Hindlimb muscle (tissue), 1 donor: ENCODE data around the gene RNF214. TPM values are rescaled to one million over a fixed set of nuclear protein-coding genes. Genes with fewer than 3 reads are reported as not detected.
"Not testable (repeated sequence)": the region's sequence is repeated elsewhere in the genome, so short reads cannot be mapped to it uniquely, and the experiment has no call there.

Source experiments
- DNase-seq: peaks from one replicate; pipeline ENCODE4 v3.0.0-alpha.2; 2013
- polyA plus RNA-seq: library from polyadenylated mRNA; unstranded; fragments of 120-200 nt; gene quantifications from one replicate; pipeline ENCODE4 v1.2.1, GENCODE V29; 2013; ENCODE audit not compliant: insufficient read length

RNF214 gene
- polyA plus RNA-seq, 1 donor = 20.9 TPM

DNA sequence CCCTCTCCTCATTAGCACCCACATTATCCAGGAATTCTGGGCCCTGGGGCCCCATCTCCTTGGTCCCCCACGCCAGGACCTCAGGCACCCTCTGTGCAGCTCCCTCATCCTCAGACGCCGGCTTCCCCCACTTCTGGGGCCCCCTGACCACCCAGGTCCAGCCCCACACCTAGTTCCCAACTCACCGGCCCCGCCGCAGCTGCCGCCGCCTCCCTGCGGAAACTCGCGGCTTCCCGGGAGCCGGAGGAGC is 704 bp upstream of the RNF214 start, which contains the start of gene PCSK7:
Gene PCSK7, minus strand, starts transcription at position 232 of the 250 bp plus-strand sequence. CDS start 2,229 bp downstream, outside the sequence.
- DNase-seq = no peak

DNA sequence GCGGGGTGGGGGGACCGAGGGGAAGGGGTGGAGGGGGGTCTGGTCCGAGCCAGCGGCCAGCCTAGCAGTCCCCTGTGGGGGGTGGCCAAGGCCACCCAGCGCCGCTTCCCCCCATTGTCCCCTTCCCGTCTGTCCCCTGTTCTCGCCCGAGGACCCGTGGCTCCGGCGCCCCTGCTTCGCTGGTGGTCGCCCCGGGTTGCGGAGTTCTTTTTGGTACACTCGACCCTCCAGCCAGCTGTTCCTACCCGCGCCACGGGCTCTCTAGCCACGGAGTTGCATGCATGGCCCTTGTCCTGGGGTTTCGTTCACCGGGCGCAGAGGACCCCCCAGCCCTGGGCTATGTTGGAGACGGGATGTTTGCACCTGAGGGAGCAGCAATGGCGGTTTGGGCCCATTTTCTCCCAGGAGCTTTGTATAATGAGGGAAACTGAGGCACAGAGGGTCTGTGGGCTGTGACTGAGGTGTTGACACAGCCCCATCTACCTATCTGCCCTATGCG is 489 bp downstream of the RNF214 start:
- no peak for DNase-seq

DNA sequence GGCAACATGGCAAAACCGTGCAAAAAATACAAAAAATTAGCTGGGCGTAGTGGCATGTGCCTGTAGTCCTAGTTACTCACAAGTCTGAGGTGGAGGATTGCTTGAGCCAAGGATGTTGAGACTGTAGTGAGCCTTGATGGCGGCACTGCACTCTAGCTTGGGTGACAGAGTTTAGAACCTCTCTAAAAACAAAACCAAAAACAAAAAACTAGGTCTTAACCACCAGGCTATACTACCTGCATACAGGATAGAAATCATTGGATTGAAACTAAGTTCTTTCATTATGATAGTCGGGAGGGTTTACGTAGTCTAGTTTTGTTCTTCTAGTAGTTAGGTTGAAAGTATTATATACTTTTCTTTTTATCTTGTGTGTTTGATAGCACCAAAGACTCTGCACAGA is 5.8 kb downstream of the RNF214 start:
- DNase-seq = no peak

DNA sequence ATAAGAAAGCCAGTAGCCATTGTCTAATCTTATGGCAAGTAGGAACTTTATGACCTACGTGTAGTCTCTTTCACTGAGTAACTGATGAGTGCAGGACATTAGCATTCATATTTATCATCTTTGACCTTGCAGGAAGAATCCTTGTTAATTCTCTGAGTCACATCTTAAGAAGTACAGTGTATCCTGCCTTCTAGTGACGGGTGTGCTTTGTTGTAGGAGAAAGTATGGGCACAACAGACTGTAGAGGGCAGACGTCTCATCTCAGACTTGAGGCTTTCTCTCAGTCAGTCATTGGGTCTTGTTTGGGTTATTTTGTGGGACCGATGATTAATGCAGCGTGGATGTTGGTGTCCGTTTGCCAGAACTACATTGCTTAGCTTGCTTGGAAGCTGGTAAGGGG is 6.8 kb downstream of the RNF214 start:
- no peak for DNase-seq

DNA sequence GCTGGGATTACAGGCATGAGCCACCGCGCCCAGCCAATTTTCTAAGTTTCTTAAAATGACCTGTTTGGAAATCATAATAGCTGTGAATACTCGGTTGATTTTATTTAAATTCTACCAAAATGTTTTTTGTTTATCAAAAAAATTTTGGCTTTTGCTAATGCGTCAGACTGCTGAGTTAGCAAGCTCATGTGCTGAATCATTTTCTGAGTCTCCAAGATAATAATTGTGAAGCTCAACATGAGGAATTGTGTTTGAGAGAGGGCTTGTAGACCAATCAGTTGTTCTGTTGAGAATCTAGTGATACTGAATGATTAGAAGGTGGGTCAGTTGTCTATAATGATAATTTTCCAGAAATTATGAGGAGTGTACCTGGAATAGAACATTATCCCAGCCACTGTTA is 15.9 kb downstream of the RNF214 start:
- DNase-seq = no peak

DNA sequence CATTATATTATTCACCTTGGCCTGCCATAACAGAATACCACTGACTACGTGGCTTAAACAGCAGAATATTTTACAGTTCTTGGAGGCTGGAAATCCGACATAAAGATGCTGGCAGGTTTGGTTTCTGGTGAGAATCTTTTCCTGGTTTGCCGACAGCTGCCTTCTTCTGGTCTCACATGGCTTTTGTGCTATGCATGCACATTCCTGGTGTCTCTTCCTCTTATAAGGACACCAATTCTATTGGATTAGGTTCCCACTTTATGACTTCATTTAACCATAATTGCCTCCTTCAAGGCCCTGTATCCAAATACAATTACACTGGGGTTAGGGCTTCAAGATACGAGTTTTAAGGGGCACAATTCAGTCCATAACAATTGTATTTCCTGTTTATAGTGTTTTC is 17.1 kb downstream of the RNF214 start:
- DNase-seq = no peak

DNA sequence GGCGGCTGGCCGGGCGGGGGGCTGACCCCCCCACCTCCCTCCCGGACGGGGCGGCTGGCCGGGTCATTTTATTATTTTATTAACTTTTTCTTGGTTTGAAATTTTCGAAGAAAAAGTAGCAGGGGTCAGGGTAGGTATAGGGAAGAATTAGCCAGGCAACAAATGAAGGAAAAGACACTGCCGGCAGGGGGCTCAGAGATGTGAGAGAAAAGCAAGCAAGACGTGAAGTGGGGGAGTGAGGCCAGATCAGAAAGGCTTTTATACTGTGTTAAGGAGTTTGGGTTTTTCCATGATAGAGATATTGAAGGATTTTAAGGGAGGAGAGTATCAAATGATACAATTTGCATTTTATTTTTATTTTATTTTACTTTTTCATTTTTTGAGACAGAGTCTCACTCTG is 19.0 kb downstream of the RNF214 start:
- no peak for DNase-seq

DNA sequence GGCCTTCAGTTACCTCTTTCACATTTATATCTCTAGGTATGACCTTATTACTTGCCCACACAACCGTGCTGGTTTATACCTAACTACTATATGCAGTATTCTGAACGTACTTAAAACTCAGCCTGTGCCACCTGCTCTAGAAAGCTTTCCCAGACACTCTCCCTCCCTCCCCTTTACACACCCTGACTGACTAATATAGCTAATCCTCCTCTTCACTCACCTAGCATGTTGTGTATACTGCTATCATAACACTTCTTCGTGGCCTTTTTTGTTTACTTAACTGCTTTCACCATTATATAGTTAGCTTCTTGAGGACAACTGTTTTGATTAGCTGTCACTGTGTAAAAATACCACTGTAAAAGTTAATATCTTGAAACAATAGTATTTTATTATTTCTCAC is 23.5 kb downstream of the RNF214 start:
- no peak for DNase-seq

DNA sequence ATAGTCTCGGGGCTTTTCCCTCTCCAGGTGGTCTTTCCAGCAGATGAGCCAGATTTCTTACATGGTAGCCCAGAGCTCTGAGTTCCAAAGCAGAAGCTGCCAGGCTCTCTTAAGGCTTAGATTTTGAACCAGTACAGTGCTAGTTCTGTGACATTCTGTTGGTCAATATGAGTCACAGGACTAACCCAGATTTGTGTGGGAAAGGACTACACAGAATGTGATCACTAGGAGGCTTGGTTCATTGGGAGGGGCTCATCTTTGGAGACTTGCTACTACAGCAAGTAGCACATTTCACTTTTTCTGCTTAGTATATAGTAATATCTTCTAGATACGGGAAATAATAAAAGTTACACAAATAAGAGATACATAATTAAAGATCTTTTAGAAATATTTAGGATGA is 24.1 kb downstream of the RNF214 start:
- no peak for DNase-seq

DNA sequence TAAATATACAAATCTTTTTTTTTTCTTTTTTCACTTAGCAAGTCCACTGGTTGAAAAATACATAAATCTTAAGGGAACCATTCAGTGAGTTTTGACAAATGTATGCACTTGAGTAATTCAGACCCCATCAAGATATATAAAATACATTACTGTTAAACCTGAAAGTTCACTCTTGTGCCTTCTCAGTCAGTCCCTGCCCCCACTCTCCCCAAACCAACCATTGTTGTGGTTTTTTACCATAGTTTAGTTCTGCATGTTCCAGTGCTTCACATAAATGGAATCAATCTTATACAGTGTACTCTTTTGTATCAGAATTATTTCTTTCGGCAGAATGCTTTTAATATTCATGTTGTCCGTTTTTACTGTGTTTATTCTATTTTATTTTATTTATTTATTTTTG is 26.1 kb downstream of the RNF214 start:
- DNase-seq = no peak

DNA sequence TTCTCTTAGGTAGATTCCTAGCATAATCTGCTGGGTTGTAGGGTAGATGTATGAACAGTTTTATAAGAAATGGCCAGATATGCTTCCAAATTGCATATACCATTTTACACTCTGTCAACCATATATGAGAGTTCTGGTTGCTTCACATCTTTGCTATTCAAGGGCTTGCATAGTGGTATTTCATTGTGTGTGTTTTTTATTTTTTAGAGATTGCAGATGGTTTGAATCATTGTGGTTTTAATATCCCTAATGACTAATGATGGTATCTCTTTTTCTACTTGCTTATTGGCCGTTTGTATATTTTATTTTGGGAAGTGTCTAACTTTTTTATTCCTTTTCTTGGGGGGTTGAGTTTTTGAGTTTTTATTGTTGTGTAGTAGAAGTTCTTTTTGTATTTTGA is 26.9 kb downstream of the RNF214 start:
- no peak for DNase-seq

DNA sequence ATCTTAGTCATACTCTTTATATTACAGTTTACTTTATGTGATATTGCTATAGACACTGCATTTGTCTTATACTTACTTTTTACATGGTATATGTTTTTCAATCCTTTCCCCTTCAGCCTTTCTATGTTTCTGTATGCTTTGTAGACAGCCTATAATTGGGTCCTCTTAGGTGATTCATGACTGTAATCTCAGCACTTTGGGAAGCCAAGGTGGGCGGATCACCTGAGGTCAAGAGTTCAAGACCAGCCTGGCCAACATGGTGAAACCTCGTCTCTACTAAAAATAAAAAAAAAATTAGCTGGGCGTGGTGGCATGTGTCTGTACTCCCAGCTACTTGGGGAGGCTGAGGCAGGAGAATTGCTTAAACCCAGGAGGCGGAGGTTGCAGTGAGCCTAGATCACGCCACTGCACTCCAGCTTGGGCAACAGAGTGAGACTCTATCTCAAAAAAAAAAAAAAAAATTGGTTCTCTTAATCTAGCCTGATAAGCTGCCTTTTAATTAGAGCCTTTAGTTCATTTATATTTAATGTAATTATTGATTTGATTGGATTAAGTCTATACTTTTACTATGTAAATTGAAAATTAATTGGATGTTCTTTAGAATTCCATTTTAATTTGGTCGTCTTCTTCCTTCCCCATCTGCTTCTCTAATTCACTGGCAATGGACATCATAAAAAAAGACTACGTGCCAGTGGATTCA is 32.3 kb downstream of the RNF214 start:
- not testable (repeated sequence) for DNase-seq

DNA sequence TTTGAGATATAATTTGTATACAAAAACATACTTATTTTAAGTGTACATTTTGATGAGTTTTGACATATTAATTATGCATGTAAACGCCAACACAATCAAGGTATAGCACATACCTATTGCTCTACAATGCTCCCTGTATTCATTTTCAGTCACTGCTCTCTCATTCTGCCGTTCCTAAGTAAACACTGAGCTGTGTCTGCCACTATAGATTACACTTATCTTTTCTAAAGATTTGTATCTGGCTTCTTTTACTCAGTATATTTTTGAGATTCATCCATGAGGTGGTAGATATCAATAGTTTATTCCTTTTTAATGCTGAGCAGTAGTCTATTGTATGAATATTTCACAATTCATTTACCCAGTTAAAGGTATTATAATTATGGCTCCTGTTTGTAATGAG is 33.3 kb downstream of the RNF214 start:
- DNase-seq = no peak

DNA sequence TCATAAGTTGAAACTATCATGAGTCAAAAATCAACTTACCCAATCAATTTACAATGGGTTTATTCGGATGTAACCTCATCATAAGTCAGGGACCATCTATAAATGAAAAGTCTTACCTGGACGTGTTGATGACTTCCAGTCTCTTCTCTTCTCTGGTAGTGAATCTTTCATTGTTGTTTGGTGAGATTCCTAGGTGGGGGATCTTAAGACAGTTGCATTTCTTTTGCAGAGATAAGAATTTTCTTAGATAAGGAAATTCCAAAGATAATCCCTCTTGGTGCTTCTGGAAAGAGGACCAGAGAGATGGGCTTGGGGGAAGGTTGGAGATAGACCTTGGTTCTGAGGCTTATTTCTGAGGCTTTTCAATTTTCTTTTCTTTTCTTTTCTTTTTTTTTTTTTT is 37.4 kb downstream of the RNF214 start:
- DNase-seq = no peak

DNA sequence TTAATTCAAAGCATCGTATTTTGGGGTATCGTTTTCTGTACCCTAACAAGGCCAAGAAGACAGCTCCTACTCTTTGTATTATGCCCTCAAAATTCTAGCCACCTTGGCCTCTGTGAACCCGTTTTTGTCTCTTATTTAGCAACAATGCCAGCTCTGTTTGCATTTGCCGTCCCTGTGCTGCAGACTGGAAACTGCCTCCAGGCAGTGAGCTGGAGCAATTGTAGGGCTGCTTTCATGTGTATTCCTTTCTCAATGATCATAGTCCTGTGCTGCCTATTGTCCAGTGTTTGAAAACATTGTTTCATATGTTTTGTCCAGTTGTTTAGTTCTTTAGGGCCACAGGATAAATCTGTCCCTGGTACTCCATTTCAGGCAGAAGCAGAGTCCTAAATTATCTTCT is 38.7 kb downstream of the RNF214 start:
- no peak for DNase-seq

DNA sequence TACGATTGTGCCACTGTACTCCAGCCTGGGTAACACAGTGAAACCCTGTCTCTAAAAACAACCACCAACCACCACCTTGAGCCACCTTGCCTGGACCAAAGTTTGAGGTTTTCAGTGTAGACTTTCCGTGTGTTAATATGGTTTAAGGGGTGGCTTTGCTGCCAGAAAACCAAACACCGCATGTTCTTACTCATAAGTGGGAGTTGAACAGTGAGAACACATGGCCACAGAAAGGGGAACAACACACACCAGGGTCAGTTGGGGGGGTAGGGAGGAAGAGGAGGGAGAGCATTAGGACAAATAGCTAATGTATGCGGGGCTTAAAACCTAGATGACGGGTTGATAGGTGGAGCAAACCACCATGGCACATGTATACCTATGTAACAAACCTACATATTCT is 39.7 kb downstream of the RNF214 start:
- DNase-seq = not testable (repeated sequence)

DNA sequence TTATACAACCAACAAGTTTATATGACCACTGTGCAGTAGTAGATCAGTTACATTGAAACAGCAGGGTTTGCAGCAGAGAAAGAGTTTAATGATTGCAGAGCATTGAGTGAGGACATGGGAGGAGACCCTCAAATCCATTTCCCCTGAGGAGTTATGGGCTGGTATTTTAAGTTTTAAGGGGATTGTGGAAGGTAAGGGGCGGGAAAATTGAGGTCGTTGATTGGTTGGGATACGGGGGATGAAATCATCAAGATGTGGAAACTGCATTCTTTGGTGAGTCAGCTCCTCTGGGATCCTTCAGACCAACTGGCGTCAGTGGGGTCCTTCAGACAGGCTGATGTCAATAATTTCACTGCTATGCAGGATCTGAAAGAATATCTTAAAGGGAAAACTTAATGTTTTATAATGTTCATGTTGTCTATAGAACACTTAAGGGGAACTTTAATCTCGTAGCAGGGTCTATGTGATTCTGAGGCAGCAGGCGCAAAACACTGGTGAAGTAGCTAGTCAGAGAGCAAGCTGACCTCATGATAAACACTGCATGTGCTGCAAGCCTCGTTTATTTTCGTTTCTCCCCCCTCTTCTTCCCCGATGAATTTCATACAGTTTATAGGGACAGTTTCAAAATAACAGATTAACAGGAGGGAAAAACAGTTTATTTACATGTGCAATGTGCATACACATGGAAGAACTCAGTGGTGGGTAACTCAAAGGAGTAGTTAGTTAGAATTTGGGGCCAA is 41.2 kb downstream of the RNF214 start:
- DNase-seq = no peak

DNA sequence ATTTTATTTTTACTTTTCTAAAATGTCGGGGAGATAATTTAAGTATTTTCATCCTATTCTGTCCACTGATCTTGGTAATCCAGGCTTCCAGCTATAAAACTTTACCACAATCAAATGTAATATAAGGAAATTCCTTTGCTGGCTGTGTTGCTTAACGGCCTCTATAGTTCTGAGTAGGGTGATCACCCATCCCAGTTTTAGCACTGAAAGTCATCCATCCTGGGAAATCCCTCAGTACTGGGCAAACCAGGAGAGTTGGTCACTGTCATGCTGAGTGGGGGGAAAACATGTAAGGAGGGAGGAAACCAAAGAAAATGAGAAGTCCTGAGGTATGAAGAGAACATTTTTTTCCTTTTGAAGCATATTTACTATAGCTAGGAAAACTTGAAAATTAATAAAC is 45.9 kb downstream of the RNF214 start:
- DNase-seq = no peak

DNA sequence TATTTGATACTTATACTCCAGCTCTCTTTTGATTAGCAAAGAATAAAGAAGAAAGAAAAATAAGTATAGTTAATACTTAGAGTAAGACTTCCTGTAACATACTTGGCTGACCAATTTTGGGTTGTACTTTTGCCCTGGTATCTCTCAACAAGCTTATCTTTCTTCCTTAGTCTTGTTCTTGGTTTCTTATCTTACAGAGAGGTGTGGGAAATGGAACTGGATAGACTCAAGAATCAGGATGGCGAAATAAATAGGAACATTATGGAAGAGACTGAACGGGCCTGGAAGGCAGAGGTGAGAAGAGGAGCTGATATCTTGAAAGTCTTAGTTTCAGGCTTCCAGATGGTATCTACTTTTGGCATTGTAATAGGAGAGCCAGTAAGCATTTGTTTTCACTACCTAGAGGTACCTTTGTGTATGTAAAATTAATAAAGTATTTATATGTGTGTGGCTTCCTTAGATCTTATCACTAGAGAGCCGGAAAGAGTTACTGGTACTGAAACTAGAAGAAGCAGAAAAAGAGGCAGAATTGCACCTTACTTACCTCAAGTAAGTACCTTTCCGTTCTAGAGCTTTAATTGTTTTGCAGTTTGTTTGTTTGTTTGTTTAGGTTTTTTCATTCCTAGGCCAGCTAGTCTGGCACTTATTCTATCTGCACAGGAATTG is 47.4 kb downstream of the RNF214 start:
- DNase-seq = no peak

DNA sequence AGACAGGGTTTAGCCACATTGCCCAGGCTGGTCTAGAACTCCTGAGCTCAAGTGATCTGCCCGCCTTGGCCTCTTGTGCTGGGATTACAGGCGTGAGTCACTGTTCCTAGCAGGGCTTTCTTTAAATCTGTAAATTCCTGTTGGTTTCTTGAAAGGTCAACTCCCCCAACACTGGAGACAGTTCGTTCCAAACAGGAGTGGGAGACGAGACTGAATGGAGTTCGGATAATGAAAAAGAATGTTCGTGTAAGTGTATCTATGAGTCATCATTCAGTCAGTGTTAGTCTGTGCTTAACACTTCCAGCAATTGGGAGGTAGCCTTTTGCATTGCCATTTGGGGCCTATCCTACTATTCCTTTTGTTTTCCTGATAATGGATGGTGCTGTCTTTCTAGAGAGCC is 48.7 kb downstream of the RNF214 start:
- no peak for DNase-seq

DNA sequence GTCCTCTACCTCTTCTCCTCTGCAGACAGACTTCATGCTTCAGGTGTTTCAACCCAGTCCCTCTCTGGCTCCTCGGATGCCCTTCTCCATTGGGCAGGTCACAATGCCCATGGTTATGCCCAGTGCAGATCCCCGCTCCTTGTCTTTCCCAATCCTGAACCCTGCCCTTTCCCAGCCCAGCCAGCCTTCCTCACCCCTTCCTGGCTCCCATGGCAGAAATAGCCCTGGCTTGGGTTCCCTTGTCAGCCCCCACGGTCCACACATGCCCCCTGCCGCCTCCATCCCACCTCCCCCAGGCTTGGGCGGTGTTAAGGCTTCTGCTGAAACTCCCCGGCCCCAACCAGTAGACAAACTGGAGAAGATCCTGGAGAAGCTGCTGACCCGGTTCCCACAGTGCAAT is 49.4 kb downstream of the RNF214 start:
- DNase-seq = no peak

DNA sequence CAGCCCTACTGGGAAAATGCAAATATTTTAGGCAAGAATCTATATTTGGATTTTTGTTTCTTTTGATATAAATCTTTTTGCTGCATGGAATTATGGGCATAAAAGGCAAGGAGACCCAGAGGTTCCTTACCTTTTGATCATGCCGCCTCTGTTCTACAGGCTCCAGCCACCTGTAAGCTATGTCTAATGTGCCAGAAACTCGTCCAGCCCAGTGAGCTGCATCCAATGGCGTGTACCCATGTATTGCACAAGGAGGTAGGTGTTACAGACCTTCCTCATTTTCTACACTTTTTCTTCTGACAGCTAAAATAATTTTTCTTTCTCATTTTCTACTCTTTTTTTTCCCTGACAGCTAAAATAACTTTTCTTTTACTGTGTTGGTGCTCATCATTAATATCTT is 50.5 kb downstream of the RNF214 start:
- DNase-seq = no peak

DNA sequence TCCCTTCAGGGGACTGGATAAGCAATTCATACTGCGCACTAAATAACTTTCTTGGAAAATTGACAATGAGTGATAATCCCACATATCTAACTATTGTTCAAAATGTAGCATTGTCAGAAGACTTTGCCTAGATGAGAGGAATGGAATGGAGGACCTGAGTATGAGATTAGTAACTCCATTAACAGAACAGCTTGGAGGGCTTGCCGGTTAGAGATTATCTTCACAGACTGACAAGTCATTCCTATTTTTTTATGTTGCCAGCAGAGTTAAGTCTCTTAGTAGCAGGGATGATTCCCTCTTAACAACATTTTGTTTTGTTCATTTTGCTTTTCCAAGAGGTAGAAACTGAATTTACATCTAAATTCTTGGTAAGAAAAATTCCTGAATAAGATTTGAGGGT is 51.6 kb downstream of the RNF214 start:
- DNase-seq = no peak

DNA sequence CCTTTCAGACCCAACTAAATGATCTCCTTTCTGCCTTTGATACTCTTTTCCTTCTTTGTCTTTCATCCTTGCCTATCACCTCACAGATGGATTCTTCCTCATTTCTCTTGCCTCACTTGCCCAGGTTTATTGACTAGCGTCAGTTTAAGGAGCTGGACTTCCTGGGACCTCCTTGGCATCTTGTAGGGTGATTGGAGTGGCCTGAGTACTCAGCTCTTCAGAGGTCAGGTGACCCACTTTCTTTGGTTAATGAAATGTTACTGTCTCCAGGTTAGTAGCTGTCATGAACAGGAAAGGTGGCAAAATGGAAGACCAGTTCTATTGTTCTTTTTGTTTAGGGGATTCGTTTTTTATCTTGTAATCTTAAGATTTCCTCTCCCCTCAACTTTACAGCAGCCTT is 54.1 kb downstream of the RNF214 start:
- DNase-seq = no peak
